GM19239 (cell line): ENCODE data around the gene NLGN3.

ENCODE experiments used
- DNase-seq: peaks from one replicate; pipeline ENCODE4 v3.0.0; 2011; ENCODE audit warnings: low spot score; ENCODE audit not compliant: insufficient read length
- FAIRE-seq: peaks from 2 replicates; lab custom pipeline; 2011; peaks lifted over from hg19 to GRCh38; lab: Jason Lieb, UNC

NLGN3 gene

DNA sequence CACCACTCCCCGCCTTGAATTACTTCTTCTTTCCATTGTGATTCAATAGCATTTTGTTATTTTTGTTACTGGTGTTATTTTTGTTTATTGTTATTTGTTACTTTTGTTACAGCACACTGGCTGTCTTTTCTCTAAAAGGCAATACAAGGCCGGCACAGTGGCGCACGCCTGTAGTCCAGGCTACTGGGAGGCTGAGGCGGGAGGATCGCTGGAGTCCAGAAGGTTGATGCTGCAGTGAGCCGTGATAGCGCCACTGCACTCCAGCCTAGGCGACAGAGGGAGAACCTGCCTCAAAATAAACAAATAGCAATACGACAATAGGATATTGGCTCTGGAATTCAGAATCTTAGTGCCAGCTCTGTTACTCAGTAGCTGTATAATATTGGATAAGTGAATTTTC, 27.3 kb upstream of the NLGN3 start:
- FAIRE-seq = no peak
- DNase-seq = no peak

DNA sequence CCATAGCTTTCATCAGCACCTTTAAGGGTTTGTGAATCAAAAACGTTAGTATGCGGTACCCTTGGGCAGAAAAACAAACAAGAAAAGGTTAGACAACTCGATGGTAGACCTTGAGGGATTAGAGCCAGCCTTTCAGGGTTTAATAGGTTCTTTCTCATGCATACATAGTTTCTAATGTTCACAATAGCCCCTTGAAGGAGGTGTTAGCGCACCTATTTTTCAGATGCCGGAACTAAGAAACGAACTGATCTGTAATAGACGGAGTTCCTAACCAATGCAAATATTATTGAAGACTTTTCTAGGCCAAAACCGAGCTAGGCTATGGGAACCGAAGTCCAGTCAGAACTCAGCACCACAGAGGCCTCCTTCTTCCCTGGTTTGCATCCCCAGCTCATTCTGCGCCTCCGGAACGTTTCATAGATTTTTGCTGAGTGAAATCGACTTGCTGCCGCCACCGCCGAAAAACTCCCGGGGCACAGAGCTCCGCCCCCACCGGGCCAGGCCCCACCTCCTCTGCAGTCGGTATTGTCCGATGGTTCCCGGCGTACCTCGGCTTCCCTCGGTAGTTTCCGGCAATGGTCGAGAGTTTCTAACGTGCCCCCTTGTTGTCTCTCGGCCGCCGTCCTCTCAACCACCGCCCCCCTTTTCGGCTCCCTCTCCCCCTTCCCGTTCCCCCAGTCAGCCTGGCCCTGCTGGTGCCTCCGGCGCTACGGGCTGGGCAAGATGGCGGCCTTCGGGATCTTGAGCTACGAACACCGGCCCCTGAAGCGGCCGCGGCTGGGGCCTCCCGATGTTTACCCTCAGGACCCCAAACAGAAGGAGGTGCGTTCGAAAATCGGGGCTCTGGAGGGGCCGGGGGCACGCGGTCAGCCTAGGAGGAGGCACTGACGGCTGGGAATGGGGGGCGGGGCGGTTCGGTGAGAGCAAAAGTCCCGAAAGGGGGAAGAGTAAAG, 26.3 kb upstream of the NLGN3 start, which contains the start of gene MED12:
MED12 (plus strand) TSS at position 565 of the 953 bp plus-strand sequence; CDS start at position 724, 159 bp downstream.
- DNase-seq = peak; percentile 46
- FAIRE-seq = peak; percentile 97

DNA sequence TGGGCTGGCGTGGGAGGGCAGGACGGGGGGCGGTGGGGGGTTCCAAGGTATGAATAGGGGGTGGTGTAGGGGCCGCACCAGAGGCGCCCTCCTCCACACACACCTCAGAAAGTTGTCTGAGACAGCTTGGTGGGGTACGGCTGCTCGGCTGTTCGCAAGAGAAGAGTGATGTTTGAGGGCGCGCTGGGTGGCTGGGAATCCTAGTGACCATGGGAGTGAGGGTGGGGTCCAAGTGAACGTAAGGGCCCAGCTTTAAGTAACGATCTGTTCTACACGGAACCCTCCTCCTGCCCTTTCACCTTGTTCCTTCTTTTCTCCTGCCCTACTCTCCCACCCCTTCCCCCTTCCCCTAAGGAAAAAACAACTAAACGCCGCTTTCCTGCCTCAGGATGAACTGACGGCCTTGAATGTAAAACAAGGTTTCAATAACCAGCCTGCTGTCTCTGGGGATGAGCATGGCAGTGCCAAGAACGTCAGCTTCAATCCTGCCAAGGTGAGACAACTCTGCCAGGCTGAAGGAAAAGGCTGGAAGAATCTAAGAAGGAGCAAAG, 25.6 kb upstream of the NLGN3 start:
- DNase-seq = no peak
- FAIRE-seq = no peak

DNA sequence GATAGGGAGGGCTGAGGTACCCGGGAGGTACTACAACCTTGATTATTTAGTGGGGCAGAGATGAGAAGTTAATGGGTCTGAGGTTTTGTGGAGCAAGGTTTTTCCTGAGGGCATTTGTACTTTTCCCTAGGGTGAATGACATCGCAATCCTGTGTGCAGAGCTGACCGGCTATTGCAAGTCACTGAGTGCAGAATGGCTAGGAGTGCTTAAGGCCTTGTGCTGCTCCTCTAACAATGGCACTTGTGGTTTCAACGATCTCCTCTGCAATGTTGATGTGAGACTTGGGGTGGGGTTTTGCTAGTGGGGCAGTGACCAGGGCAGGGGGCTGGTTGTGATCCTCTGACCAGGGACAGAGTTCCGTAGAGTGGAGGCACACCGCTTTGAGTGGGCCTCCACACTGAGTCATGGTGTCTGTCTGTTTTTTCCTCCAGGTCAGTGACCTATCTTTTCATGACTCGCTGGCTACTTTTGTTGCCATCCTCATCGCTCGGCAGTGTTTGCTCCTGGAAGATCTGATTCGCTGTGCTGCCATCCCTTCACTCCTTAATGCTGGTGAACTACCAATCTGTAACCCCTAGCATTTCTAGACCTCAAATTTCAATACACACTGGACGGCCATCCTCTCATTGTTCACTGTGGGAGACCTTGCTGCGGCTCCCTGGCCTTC, 16.3 kb upstream of the NLGN3 start:
- no peak for FAIRE-seq
- DNase-seq = no peak

DNA sequence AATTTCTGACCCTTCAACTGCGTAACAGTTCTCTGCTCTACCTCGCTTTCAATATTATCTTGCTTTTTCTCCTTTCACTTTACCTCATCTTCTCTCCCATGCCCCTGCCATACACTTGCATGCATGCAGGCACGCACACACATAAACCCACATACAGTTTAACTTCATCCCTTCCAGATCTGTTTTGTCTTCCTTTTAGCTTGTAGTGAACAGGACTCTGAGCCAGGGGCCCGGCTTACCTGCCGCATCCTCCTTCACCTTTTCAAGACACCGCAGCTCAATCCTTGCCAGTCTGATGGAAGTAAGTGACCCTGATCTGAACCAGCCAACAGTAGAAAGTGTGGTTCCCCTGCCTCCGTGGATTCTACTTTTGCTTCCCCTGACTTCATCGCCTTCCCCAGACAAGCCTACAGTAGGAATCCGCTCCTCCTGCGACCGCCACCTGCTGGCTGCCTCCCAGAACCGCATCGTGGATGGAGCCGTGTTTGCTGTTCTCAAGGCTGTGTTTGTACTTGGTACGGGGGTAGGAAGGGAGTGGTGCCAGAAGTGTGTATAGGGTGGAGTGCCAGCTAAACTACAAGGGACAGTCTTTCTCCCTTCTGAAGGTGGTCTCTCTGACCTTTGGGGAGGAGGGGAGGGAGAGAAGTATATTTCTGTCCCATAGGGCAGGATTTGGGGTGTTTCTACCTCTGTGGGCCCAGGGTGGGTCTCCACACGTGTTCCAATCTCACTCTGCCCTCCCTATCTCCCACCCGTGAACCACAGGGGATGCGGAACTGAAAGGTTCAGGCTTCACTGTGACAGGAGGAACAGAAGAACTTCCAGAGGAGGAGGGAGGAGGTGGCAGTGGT, 15.5 kb upstream of the NLGN3 start:
- DNase-seq (peak; percentile 44), FAIRE-seq (peak; percentile 97)

DNA sequence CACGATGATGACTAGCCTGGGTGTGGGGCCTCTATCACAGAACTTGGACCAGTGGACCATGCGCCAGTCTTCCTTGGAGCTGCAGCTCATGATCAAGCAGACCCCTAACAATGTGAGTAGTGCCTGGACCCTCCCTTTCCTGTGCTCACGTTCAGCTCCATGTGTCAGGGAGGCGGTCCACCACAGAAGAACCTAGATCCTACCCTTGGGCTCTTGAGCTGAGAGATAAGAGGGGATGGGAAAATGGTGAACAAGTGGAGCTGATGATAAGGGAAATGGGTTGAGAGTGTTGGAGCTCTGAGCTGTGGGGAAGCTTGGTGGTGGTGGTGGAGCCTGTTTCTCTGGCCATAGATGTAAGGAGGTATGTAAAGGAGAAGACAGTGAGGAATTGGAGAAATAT, 13.1 kb upstream of the NLGN3 start:
- DNase-seq = no peak
- no peak for FAIRE-seq

DNA sequence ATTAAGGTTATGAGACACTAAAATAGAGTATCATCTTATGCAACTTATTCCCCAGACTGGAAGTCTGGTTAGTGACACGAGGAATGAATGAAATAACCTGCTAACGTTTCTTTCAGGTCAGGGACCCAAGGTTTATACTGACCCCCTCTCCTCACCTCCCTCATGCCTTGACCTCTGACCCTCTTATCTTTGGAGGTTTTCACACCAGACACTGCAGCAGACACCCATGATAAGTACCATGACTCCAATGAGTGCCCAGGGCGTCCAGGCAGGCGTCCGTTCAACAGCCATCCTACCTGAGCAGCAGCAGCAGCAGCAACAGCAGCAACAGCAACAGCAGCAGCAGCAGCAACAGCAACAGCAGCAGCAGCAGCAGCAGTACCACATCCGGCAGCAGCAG, 4.2 kb upstream of the NLGN3 start:
- DNase-seq (no peak), FAIRE-seq (no peak)

DNA sequence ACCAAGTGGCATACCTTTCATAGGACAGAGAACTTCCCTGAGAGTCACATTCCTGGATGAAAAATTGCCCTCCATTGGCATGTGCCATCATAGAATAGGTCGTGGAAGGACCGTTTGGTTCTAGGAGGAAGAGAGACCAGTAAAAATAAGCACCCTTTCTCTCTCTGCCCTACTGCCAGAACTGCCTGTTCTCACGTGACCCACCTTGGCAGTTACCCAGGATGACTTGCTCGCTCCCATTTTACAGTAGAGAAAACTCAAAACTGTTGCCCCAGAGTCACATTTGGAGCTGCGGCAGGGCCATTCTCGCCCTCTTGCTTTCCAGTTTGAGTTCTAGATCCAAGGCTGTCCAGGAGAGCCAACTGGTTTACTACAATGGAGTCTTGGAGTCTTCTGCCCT, 1.1 kb upstream of the NLGN3 start:
- no peak for FAIRE-seq
- no peak for DNase-seq

DNA sequence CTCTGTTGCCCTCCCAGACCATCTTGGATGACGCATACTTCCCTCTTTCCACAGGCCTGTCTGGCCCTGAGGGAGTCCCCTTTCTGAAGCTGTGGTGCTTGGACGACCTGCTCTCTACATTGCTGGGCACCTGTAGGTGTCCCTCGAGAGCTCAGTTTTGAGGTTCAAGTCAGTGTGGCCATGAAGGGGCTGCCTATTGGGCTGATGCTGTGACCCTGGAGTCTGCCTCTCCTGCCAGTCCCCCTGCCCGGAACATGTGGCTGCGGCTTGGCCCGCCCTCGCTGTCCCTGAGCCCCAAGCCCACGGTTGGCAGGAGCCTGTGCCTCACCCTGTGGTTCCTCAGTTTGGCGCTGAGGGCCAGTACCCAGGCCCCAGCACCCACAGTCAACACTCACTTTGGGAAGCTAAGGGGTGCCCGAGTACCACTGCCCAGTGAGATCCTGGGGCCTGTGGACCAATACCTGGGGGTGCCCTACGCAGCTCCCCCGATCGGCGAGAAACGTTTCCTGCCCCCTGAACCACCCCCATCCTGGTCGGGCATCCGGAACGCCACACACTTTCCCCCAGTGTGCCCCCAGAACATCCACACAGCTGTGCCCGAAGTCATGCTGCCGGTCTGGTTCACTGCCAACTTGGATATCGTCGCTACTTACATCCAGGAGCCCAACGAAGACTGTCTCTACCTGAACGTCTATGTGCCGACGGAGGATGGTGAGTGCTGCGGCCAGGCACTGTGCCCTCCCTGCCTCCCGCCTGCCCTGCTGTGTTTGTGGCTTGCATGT, 3.0 kb downstream of the NLGN3 start:
- DNase-seq (no peak), FAIRE-seq (no peak)

DNA sequence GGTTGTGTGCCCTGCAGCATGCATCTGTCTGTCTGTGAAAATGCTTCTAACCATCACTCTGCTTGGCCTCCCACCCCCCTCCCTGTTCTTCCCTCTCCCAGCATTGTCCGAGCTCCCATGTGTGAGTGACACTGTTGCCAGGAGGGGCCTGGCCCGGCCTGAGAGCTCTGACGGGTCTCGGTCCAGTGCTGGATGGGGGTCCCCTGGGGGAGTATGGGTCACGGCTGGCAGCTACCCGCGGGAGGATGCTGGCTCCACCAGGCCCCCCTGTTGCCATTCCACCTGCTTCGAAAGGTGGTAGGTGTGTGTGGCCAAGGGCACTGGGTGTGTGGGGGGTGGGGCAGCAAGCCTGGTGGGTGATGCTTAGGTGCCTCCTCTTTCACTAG, 3.6 kb downstream of the NLGN3 start:
- no peak for DNase-seq
- no peak for FAIRE-seq

DNA sequence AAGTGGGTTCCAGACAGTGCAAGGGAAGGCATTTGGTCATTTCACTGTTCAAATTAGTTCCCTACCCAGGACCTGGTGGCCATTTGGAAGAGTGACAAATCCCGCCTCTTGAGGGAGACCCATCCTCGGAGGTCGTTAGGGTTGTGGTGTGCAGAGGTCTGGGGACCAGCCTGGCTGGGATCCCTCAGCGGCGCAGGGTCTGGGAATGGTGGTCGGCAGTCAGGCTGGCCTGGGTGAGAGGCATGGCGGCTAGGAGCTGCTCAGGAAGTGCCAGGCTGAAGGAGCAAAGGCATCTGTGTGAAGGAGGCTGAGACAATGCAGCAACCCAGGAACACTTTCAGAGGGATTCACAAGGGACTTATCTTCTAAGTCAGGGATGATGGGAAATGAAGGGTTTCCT, 6.7 kb downstream of the NLGN3 start:
- FAIRE-seq (no peak), DNase-seq (no peak)

DNA sequence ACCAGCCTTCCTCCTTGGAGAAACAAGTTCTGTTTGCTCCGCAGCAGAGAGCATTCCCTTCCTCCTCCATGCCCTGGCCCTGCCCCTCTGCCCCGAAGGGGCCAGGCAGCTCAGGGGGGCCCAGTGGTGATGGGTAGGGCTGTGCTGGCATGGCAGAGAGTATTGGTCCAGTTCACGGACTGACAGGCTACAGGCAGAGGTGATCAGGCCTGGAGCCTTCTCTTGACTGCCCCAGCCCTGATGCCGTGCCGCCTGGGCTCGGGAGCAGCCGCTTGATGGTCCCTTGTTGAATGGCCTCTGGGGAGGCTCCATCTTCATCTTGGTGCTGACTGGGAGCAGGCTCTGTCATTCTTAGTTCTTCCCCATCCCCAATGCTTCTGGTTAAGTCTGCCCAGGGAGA, 9.6 kb downstream of the NLGN3 start:
- DNase-seq (no peak), FAIRE-seq (no peak)

DNA sequence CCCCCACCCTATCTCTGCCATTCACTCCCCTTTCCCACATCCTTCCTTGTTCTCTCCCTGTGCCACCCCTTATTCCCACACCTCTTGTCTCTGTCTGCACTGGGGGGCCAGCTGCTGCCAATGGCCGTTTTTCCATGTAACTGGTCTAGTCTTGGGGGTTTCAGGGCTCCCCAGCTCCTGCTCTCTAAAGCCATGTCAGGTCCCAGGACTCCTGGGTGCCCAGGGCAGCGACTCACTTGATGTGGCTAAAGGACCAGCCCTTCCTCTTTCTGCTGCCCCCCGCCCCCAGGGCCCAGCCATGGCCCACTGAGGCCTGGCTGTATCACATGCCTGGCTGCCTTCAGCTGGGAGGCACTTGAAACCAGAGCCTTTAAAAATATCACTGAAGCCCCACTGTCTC, 10.0 kb downstream of the NLGN3 start:
- DNase-seq (no peak), FAIRE-seq (no peak)

DNA sequence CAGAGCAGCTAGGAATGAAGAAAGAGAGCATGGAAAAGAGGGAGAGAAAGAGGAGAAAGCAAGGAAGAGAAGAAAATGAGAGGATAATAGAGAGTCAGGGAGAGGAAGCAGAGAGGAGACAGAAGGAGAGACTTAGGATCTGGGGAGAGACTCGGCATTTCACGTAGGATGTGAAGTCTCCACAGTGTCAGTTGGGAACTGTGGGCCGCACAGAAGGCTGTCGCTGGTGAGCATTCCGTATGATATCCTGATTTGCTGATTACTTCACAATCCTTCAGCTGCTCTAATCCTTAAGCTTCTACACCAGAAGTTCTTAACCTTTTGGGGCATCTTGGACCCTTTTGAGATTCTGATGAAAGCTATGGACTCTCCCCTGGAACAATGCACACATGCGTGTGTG, 14.0 kb downstream of the NLGN3 start:
- FAIRE-seq (no peak), DNase-seq (no peak)

DNA sequence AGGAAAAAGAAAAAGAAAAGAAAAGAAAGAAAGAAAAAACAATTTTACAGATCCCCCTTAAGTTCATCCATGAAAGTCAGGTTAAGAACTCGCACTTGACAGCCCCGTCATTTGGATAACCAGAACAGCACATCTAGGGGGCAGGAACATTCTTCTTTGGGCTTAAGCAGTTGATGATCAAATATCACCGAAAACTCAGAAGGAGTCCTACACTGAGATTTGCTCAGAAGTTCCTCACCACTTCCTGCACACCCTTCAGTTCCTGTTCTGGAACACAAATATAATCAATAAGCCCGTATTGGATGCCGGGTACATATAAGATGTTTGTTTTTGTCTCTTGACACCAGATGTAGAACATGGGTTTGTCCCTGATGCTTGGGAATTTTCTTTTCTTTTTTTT, 14.7 kb downstream of the NLGN3 start:
- FAIRE-seq = peak; percentile 75

DNA sequence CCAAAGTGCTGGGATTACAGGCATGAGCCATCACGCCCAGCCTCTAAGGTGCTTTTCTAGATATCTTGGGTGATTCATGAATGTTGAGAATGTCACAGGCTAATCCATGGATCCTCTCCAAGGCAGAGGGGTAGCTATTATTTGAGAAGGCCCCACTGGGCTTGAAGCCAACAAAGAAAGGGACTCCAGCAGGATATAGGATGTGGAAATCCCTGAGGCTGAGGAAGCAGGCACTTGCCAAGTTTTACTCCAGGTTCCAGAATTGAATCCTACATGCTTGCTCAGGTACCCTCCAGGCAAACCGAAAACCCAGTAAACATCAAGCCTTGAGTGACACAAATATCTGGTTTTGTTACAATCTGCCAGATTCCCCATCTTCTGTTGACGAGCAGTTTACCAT, 15.8 kb downstream of the NLGN3 start:
- FAIRE-seq (no peak), DNase-seq (no peak)

More for the DNA sequence above, 14.7 kb downstream of the NLGN3 start:
- no peak for DNase-seq

DNA sequence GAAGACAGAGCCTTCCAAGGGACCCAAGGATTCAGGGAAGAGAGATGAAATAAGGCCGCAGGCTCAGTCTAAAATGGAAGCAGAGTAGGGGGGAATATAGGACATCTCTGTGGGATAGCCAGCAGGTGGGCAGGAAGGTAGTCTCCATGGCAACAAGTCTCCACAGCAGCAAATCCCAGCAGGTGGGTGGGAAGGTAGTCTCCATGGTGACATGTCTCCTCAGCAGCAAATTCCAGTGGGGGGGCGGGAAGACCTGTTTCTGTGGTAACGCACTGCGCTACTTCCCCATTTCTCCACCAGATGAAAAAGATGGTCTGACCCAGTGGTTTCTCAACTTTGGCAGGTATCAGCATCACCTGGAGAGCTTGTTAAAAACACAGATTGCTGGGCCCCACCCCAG, 18.3 kb downstream of the NLGN3 start:
- DNase-seq (no peak), FAIRE-seq (no peak)

DNA sequence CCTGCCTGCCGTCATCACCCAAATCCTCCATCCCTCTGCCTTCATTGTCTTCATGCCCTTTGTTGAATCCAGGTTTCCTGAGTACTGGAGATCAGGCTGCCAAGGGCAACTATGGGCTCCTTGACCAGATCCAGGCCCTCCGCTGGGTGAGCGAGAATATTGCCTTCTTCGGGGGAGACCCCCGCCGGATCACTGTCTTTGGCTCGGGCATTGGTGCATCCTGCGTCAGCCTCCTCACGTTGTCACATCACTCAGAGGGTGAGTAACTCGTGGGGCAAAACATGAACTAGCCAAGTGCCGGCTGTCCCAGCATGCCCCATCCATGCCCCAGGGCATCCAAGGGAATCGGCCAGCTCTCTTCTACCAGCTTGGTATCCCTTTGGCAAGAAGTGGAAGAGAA, 19.4 kb downstream of the NLGN3 start:
- DNase-seq = no peak
- FAIRE-seq = no peak

DNA sequence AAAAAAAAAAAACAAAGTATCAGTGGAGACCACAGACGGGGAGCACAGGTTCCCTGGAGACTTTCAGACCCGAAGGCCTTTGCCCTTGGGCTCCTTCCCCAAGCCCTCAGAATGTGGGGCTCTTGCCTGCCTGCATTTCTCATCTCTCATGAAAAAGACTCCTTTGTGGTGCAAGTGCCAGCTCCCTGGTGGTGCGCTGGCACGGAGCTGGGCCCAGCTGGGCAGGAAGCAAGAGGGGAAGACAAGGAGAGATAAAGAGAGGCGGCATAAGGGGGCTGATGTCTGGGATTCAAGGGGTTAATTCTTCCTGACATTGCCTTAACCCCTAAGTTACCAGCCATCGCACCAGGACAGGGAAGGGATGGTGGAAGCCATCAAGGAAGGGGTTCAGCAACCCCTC, 21.8 kb downstream of the NLGN3 start:
- no peak for DNase-seq
- FAIRE-seq = no peak
